ENCODE results near the gene PNMA6E. TPM values are rescaled to one million over a fixed set of nuclear protein-coding genes. Genes with fewer than 3 reads are reported as not detected.
"Not testable (repeated sequence)": the region's sequence is repeated elsewhere in the genome, so short reads cannot be mapped to it uniquely, and the experiment has no call there.

The PNMA6E gene
- total RNA-seq, 1 donor from 2014 or later = not detected

DNA sequence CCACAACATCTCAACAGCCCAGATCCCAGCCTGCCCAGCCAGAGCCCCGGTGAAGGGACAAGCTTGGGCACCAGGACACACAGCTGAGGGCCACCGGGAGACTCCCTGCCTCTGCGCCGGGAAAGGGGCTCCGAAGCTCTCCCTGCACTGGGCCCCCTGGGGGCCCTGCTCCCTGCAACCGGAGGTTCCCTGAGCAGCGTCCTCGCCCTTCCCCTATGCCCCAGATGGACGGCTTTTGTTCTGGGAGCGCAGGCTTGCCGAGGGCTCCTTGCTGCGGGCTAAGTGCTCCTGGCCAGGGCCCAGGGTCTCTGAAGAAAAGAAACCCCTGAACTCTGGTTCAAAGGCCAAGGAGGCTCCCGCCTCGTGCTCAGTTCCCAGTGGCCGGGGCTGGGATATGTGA, 9.2 kb upstream of the PNMA6E start:
- Mint-ChIP-seq H3K27me3 (ENCODE audit: insufficient read depth) (peaks cover 4% of the 10 kb centered on the region), H3K36me3 (ENCODE audit: low read depth) (no peaks in the 10 kb centered on the region), H3K27ac (no peak overlapping the region), H3K4me1 (ENCODE audit: low read depth) (no peaks in the 10 kb centered on the region), H3K4me3 (no peak overlapping the region), H3K9me3 (no peaks in the 10 kb centered on the region)
- no peak for DNase-seq (ENCODE audit: low spot score)
- intact Hi-C loops (cut with micrococcal nuclease) = loop anchor here (2.0 kb wide), 2 partner anchors 60 to 74 kb away; partner anchors contain the start of gene HAUS7

DNA sequence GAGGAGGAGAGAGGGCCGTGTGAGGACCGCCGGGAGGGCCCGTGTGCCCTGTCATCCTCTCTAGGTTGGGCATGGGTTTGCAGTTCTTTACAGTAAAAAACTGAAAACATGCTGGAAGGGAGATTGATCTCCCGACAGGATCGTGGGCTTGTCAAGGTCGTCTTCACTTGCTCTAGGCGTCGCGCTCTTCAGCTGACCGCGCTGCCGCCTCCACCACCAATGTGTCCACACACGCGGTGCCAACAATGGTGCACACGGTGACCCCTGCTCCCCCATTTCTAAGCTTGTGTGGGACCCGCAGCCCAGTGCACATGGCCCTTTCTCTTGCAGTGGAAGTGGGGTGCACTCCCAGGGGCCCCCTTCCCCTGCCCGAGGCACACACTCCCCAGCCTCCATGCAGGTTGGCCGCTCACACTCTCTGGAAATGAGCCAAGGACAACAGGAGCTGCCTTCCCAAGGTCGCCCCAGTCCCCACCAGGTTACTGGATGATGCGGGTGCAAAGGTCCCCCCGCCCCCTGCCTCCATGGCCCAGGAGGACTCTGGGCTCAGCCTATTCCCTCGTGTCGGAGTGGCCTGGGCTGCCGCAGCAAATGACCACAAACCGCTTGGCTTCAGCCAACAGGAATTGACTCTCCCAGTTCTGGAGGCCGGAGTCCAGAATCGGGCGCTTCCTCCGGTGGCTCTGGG, 8.4 kb upstream of the PNMA6E start:
- DNase-seq (ENCODE audit: low spot score) = no peak
- intact Hi-C loops (cut with micrococcal nuclease) = loop anchor here (2.0 kb wide), 2 partner anchors 61 to 73 kb away; partner anchors contain the start of gene HAUS7
- Mint-ChIP-seq H3K36me3 (ENCODE audit: low read depth) (no peaks in the 10 kb centered on the region), H3K4me3 (no peak overlapping the region), H3K9me3 (no peaks in the 10 kb centered on the region), H3K27me3 (ENCODE audit: insufficient read depth) (peaks cover 4% of the 10 kb centered on the region), H3K4me1 (ENCODE audit: low read depth) (no peaks in the 10 kb centered on the region), H3K27ac (no peak overlapping the region)

DNA sequence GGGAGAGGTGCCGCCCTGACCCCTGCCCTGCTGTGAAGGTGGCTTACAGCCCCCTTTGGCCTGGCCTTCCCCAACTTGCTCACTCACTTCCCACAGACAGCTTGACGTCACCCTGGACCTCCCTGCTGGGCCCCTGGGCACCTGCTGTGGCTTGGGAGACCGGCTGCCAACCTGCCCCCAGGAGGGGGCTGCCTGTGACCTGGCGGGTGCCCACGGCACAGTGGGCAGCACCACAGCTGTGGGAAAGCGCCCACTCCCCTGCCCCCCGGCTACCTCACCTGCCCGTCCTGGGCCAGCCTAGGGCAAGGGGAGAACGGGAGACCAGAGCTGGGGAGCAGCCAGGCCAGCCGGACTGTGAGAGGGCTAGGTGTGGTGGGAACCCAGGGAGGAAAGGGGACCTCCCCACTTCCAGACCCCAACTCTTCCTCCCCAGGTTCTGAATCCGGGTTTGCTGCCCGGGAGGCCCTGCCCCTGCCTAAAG, 7.8 kb upstream of the PNMA6E start:
- no peak for DNase-seq (ENCODE audit: low spot score)
- Mint-ChIP-seq H3K27me3 (ENCODE audit: insufficient read depth) (peaks cover 4% of the 10 kb centered on the region), H3K36me3 (ENCODE audit: low read depth) (no peaks in the 10 kb centered on the region), H3K9me3 (no peaks in the 10 kb centered on the region), H3K27ac (no peak overlapping the region), H3K4me1 (ENCODE audit: low read depth) (no peaks in the 10 kb centered on the region), H3K4me3 (no peak overlapping the region)
- intact Hi-C loops (cut with micrococcal nuclease) = no loop called here

DNA sequence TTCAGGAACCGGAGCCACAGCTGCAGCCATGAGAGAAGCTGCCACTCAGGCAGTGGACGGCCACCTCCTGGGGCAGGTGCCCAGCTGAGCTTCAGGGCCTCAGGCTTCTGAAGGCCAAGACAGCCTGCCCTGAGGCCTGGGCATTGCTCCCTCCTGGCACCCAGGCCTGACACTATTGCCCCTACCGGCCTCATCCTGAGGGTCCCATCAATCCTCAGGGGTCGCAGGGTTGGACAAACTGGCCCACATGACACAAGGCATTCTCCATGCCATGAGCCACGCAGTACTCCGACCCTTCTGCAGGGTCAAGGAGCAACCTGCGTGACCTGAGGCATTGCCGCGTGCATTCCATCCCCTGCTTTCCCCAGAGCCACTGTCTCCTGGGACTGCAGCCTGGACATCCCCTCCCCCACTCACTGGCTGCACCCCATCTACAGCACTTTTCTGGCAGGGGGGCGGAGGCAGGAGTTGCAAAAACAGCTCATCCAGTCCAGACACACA, 7.1 kb upstream of the PNMA6E start:
- no peak overlapping the region for H3K4me3 Mint-ChIP-seq
- H3K27me3 Mint-ChIP-seq (ENCODE audit: insufficient read depth) = peaks cover 6% of the 10 kb centered on the region
- DNase-seq (ENCODE audit: low spot score) = no peak
- H3K9me3 Mint-ChIP-seq = no peaks in the 10 kb centered on the region
- no peaks in the 10 kb centered on the region for H3K36me3 Mint-ChIP-seq (ENCODE audit: low read depth)
- no peaks in the 10 kb centered on the region for H3K4me1 Mint-ChIP-seq (ENCODE audit: low read depth)
- H3K27ac Mint-ChIP-seq = no peak overlapping the region
- intact Hi-C loops (cut with micrococcal nuclease) = no loop called here

DNA sequence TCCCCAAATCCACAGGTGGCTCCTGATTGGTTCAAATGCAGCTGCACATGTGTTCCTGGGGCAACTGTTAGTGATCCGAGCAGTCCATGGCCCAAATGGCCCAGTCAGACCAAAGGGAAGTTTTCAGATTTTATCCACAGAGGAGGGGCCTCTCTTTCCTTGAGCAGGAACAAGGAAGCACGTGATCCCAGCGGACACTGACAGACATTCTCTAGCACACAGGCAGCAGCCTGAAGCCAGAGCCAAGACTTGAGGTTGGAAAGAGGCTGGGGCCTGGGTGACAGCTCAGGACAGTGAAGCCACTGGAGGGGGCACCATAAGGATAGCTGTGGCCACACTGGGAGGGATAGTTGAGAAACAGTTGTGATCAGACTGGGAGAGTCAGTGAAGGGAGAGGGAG, 6.6 kb upstream of the PNMA6E start:
- H3K4me3 Mint-ChIP-seq = no peak overlapping the region
- intact Hi-C loops (cut with micrococcal nuclease) = no loop called here
- H3K27ac Mint-ChIP-seq = no peak overlapping the region

DNA sequence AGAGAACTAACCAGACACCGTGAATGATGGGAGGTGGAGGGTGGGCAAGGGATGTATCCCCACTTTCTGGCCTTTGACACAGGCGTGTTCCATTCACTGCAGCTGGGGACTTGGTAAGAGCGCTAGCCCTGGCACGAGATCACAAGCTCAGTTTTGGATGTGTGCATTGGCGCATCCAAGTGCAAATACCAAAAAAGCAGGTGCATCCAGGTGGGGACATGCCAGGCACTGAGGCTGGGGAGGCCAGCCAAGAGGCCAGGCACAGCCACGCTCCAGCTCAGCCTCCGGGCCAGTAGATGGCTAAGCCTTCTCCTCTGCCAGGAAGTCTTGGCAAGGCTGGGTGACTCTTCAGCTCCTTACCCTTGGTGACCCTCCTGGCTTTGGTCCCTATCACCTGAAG, 5.8 kb upstream of the PNMA6E start:
- Mint-ChIP-seq H3K9me3 (no peaks in the 10 kb centered on the region), H3K27me3 (ENCODE audit: insufficient read depth) (peaks cover 8% of the 10 kb centered on the region), H3K4me3 (no peak overlapping the region), H3K4me1 (ENCODE audit: low read depth) (no peaks in the 10 kb centered on the region), H3K27ac (no peak overlapping the region), H3K36me3 (ENCODE audit: low read depth) (no peaks in the 10 kb centered on the region)
- no peak for DNase-seq (ENCODE audit: low spot score)
- intact Hi-C loops (cut with micrococcal nuclease) = no loop called here

More for the DNA sequence above, 6.6 kb upstream of the PNMA6E start:
- Mint-ChIP-seq H3K4me1 (ENCODE audit: low read depth) (no peaks in the 10 kb centered on the region), H3K27me3 (ENCODE audit: insufficient read depth) (peaks cover 8% of the 10 kb centered on the region), H3K9me3 (no peaks in the 10 kb centered on the region), H3K36me3 (ENCODE audit: low read depth) (no peaks in the 10 kb centered on the region)
- no peak for DNase-seq (ENCODE audit: low spot score)

DNA sequence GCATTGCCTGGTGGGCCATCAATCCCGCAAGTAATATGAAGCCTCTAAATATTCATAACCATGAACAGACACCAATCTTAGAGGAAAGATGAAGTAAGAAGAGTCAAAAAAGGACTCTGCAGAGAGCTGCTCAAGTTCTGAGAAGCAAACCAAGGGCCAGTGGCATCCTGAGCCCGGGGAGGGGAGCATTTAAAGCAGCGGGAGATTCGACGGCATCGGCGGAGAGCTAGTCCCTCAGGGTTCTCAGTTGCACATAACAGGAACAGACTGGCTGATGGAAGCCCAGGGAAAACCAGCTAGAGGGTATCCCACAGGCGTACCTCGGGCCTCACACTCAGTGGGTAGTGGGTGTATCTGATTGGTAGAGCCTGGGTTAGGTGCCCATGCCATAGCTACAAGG, 4.9 kb upstream of the PNMA6E start:
- Mint-ChIP-seq H3K4me3 (no peak overlapping the region), H3K9me3 (no peaks in the 10 kb centered on the region), H3K4me1 (ENCODE audit: low read depth) (no peaks in the 10 kb centered on the region), H3K36me3 (ENCODE audit: low read depth) (no peaks in the 10 kb centered on the region), H3K27me3 (ENCODE audit: insufficient read depth) (peaks cover 8% of the 10 kb centered on the region), H3K27ac (no peak overlapping the region)
- intact Hi-C loops (cut with micrococcal nuclease) = no loop called here
- DNase-seq (ENCODE audit: low spot score) = no peak

DNA sequence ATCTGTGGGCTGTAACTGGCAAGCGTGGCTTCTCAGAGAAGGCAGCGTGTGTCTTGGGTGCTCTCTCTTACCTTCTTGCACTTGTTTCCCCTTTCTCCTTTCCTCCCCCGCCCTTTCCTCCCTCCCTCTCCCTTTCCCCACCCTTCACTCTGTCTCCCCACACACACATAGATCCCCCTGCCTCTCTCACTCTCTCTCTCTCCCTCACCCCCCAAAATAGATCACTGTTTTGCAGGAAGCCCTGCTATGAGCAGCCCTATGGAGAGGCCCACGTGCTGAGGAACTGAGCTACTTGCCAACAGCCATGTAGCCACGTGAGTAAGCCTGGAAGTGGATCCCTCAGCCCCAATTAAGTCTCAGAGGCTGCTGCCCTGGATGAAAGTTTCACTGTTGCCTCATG, 4.3 kb upstream of the PNMA6E start:
- intact Hi-C loops (cut with micrococcal nuclease) = no loop called here
- no peak overlapping the region for H3K4me3 Mint-ChIP-seq
- peaks cover 8% of the 10 kb centered on the region for H3K27me3 Mint-ChIP-seq (ENCODE audit: insufficient read depth)
- no peaks in the 10 kb centered on the region for H3K4me1 Mint-ChIP-seq (ENCODE audit: low read depth)
- H3K27ac Mint-ChIP-seq = no peak overlapping the region
- H3K36me3 Mint-ChIP-seq (ENCODE audit: low read depth) = no peaks in the 10 kb centered on the region
- DNase-seq (ENCODE audit: low spot score) = no peak
- H3K9me3 Mint-ChIP-seq = no peaks in the 10 kb centered on the region

DNA sequence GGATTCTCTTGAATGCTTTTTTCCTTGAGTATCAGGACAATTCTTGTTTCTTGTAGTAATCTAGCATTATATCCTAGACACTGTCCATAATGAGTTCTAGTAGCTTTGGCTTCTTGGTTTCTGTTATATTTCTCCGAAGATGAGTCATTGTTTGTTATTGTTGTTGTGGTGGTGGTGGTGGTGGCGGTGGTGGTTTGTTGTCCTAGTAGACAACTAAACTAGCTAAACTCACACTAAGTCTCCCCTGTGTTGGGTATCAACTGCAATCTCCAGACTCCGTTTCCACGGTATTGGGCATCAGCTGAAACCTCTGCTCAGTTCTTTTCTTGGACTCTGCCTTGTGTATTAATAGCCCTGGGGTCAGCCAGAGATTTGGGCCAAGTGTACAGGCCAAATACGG, 3.2 kb upstream of the PNMA6E start:
- H3K4me1 Mint-ChIP-seq (ENCODE audit: low read depth); H3K4me3 Mint-ChIP-seq; H3K36me3 Mint-ChIP-seq (ENCODE audit: low read depth); DNase-seq (ENCODE audit: low spot score); H3K27ac Mint-ChIP-seq; H3K9me3 Mint-ChIP-seq; H3K27me3 Mint-ChIP-seq (ENCODE audit: insufficient read depth): not testable (repeated sequence)
- intact Hi-C loops (cut with micrococcal nuclease) = loop anchor here (5.0 kb wide), 2 partner anchors 67 to 103 kb away; no protein-coding TSS in a partner anchor

DNA sequence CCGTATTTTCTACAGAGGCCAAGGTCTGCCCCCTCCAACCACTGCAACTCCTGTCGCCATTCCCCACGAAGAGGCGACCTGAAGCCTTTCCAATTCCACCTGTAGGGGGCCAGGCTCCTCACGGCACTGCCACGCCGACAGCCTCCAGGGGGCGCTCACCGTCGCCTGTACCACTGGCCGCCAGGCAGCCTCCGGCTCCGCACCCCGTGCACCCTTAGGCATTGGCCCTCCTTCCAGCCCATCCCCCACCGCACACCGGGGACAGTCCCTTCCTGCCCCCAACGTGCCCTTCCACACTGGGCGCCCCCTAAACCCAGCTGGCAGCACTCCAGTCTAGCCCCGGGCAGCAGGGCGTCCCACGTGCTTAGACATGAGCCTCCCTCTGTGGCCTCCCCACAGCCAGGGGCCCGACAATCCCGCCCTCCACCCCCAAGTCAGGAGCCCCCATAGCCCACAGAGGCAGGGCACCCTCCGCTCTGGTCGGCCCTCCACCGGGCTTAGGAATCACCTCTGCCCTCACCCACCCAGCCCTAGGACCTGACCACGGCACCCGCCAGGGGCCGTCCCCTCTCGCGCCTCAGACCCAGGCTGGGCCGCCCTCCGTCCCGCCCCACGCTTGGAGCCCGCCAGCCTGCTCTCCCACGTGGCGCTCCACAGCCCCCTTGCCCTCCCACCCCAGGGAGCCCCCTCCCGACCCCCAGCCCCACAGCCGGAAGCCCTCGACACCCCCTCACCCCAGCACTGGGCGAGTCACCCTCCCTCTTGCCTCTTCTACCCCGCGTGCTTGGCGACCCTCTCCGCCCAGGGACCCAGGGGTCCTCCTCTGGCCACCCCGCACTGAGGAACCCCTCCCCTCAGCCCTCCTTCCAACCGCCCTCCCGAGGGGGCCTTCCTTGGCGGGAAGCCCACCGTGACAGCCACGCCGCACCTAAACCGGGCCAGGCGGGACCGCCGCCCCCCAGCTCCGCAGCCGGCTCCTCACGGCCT, 711 bp downstream of the PNMA6E start:
- Mint-ChIP-seq H3K27me3 (ENCODE audit: insufficient read depth) (peaks cover 4% of the 10 kb centered on the region), H3K27ac (no peak overlapping the region), H3K4me3 (no peak overlapping the region), H3K4me1 (ENCODE audit: low read depth) (peaks cover 7% of the 10 kb centered on the region), H3K36me3 (ENCODE audit: low read depth) (no peaks in the 10 kb centered on the region), H3K9me3 (no peaks in the 10 kb centered on the region)
- peak; percentile 29 for DNase-seq (ENCODE audit: low spot score)
- intact Hi-C loops (cut with micrococcal nuclease) = loop anchor here (5.0 kb wide), 2 partner anchors 63 to 107 kb away; no protein-coding TSS in a partner anchor

DNA sequence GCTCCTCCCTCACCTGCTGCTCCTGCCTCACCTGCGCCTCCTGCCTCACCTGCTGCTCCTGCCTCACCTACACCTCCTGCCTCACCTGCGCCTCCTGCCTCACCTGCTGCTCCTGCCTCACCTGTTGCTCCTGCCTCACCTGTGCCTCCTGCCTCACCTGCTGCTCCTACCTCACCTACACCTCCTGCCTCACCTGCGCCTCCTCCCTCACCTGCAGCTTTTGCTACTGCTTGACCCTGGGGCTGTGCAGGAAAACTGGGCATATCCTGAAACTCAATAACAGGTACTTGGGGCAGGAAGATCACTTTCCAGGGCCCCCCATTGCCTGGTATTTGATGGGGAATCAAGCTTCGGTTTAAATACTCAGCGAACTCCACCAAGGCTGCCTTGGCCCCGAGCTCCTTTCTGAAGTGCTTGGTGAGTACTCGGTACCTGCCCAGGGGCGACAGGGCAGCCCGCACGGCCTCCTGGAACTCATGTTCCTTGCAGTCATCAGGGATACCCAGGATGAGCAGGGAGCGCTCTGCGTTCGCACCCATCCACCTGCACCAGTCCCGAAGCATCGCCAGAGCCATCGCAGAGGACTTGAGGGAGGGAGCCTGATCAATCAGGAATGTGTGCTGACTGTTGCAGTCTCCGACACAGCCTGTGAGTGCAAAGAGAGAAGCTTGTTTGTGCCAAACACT, 2.7 kb downstream of the PNMA6E start:
- Mint-ChIP-seq H3K4me3 (no peak overlapping the region), H3K9me3 (no peaks in the 10 kb centered on the region), H3K36me3 (ENCODE audit: low read depth) (no peaks in the 10 kb centered on the region), H3K27ac (no peak overlapping the region), H3K4me1 (ENCODE audit: low read depth) (peaks cover 24% of the 10 kb centered on the region), H3K27me3 (ENCODE audit: insufficient read depth) (peaks cover 6% of the 10 kb centered on the region)
- intact Hi-C loops (cut with micrococcal nuclease) = no loop called here
- DNase-seq (ENCODE audit: low spot score) = no peak

DNA sequence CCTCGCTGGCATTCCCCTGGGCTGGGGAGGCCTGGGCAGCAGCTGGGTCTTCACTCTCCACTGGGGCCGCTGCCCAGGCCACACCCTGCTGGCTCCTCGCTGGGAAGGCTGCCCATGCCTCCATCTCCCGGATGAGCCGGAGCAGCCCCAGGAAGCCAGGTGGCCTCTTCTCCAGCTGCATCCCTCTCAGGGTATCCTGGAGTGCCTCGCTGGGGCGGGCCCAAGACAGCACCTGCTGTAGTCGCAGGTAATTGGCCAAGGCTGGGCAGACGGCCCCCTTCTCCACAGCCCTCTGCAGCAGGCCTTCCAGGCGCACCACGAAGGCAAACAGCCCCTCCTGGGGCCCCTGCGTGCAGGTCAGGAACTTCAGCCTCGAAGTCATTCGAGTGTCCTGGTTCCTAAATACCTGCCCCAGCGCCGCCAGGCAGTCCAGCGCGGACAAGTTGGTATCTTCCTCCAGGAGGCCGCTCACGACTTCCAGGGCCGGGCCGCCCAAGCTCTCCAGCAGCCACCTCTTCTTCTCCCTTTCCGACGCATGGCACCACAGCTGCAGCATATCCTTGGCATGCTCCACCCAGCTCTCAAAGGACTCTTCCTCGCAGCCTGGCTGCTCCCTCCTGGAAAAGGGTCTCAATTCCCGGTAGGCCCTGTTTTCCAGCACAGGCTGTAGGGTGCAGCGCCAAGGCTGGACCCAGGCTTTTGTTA, 3.7 kb downstream of the PNMA6E start:
- no peaks in the 10 kb centered on the region for H3K36me3 Mint-ChIP-seq (ENCODE audit: low read depth)
- DNase-seq (ENCODE audit: low spot score) = no peak
- intact Hi-C loops (cut with micrococcal nuclease) = no loop called here
- H3K27me3 Mint-ChIP-seq (ENCODE audit: insufficient read depth) = peaks cover 2% of the 10 kb centered on the region
- H3K27ac Mint-ChIP-seq = no peak overlapping the region
- H3K9me3 Mint-ChIP-seq = no peaks in the 10 kb centered on the region
- H3K4me3 Mint-ChIP-seq = no peak overlapping the region
- H3K4me1 Mint-ChIP-seq (ENCODE audit: low read depth) = peaks cover 24% of the 10 kb centered on the region

All from activated T-helper 1 cell treated with anti-CD3 and anti-CD28 coated beads, Interleukin-12 subunit alpha, Interleukin-12 subunit beta, Interleukin-2, Interleukin-4 antibody, amounts not matched to agents 30 ng/mL and 10 ng/mL and 1 ng/mL, durations not matched to agents 14 hours and 24 hours and 36 hours (primary cell).